HG02884 (cell line): ENCODE measurements around the gene KCNIP4.

Source experiments
- ATAC-seq: cut with Tn5 transposase; IDR thresholded peaks from one replicate; pipeline ENCODE4 v1.9.1; 2021; ENCODE audit warnings: mild to moderate bottlenecking, moderate library complexity; ENCODE audit not compliant: unreplicated experiment

Gene KCNIP4

GRCh38 chr4:20997886-20998285 is 950.7 kb downstream of the KCNIP4 start:
- ATAC-seq = no peak

GRCh38 chr4:20995610-20996009 is 953.0 kb downstream of the KCNIP4 start:
- ATAC-seq = no peak

GRCh38 chr4:20995015-20995414 is 953.6 kb downstream of the KCNIP4 start:
- no peak for ATAC-seq

- no peak for ATAC-seq
These were observed 956.6 kb downstream of the KCNIP4 start for GRCh38 chr4:20992002-20992401.

GRCh38 chr4:20987191-20987590 is 961.4 kb downstream of the KCNIP4 start:
- ATAC-seq = no peak

GRCh38 chr4:20984576-20984836 is 964.1 kb downstream of the KCNIP4 start:
- no peak for ATAC-seq

GRCh38 chr4:20983763-20984575 is 964.6 kb downstream of the KCNIP4 start:
- no peak for ATAC-seq

- no peak for ATAC-seq
These were observed 966.0 kb downstream of the KCNIP4 start for GRCh38 chr4:20982544-20982943.

- no peak for ATAC-seq
These were observed 988.3 kb downstream of the KCNIP4 start for GRCh38 chr4:20960291-20960690.

GRCh38 chr4:20954541-20954940 is 994.0 kb downstream of the KCNIP4 start:
- ATAC-seq = no peak

GRCh38 chr4:20944961-20945360 is 1003.6 kb downstream of the KCNIP4 start:
- no peak for ATAC-seq

GRCh38 chr4:20944451-20944850 is 1004.1 kb downstream of the KCNIP4 start:
- ATAC-seq = no peak

- no peak for ATAC-seq
These were observed 1010.4 kb downstream of the KCNIP4 start for GRCh38 chr4:20938204-20938603.

GRCh38 chr4:20926529-20926928 is 1022.0 kb downstream of the KCNIP4 start:
- no peak for ATAC-seq

GRCh38 chr4:20925176-20925575 is 1023.4 kb downstream of the KCNIP4 start:
- ATAC-seq = no peak

GRCh38 chr4:20922962-20923361 is 1025.6 kb downstream of the KCNIP4 start:
- no peak for ATAC-seq

GRCh38 chr4:20916106-20916505 is 1032.5 kb downstream of the KCNIP4 start:
- ATAC-seq = no peak

GRCh38 chr4:20904966-20905365 is 1043.6 kb downstream of the KCNIP4 start:
- ATAC-seq = no peak

GRCh38 chr4:20901851-20902250 is 1046.7 kb downstream of the KCNIP4 start:
- no peak for ATAC-seq

GRCh38 chr4:20899591-20899990 is 1049.0 kb downstream of the KCNIP4 start:
- ATAC-seq = no peak

GRCh38 chr4:20895988-20896387 is 1052.6 kb downstream of the KCNIP4 start:
- no peak for ATAC-seq

- no peak for ATAC-seq
These were observed 1053.4 kb downstream of the KCNIP4 start for GRCh38 chr4:20895208-20895607.

GRCh38 chr4:20890761-20891160 is 1057.8 kb downstream of the KCNIP4 start:
- no peak for ATAC-seq
